Activated CD4-positive, alpha-beta T cell treated with anti-CD3 and anti-CD28 coated beads, Interleukin-2, Interleukin-4, amounts not matched to agents 100 ng/mL and 50 ng/mL, durations not matched to agents 16 hours and 8 hours (primary cell): ENCODE results near the gene CIAO1.
"Not testable (repeated sequence)": the region's sequence is repeated elsewhere in the genome, so short reads cannot be mapped to it uniquely, and the experiment has no call there.

Source experiments
- DNase-seq: peaks from one replicate; pipeline ENCODE4 v3.0.0-alpha.2; 2020; ENCODE audit warnings: low spot score

The CIAO1 gene

GRCh38 chr2:96276787-96277499 is 10.9 kb downstream of the CIAO1 start:
- DNase-seq = no peak

DNA sequence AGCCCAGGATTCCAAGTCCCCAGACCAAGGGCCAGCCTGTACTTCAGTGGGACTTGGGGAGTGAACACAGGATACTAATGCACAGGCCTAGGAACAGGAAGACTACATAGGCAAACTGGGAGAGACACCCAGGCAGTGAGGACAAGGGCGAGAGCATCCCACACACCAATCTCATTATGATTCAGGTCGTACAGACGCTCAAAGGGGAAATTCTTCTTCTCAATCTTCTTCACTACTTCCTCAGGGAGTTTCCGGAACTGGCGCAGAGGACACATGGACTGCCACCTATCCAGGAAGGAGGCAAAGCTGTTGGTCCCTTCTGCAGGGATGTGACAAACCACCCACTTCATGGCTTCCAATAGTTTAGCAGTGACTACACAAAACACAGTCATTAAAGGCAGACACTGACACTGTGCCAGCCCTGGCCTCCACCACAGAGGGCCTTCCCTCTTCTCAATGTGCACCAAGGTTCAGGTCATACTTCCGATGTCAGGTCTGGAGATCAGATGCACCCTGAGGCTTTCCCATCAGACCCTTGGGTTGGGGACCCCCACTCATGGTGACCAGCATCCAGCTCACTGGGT is 21.3 kb downstream of the CIAO1 start:
- DNase-seq = no peak

DNA sequence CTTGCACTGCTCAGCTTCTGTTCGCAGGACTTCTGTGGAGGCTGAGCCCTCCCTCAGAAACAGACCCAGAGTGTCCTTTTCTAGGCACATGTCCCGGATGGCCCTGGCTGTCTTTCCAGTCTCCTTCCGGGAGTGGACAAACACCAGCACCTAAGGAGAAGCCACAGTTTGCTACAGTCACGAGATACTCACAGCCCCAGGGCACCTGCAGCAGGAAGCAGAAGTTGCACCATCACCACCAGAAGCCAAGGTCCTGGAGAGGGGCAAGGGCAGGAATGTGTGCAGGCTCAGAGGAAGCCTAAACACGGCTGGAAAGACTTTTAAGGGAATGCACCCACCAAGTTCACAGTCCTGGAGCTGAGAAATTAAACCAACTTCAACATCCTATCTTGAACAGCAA is 25.7 kb downstream of the CIAO1 start:
- no peak for DNase-seq

DNA sequence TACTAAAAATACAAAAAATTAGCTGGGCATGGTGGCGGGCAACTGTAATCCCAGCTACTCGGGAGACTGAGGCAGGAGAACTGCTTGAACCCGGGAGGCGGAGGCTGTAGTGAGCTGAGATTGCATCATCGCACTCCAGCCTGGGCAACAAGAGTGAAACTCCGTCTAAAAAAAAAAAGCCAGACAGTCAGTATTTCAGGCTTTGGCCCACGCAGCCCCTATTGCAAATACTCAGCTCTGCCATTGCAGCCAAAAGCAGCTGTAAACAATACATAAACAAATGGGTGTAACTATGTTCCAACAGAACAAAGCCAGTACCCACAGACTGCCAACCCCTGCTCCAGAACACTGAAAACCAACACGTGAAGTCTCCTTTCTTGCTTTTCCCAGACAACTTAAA is 28.2 kb downstream of the CIAO1 start:
- not testable (repeated sequence) for DNase-seq

- DNase-seq = no peak
Measured at GRCh38 chr2:96296925-96297324, 30.9 kb downstream of the CIAO1 start.

DNA sequence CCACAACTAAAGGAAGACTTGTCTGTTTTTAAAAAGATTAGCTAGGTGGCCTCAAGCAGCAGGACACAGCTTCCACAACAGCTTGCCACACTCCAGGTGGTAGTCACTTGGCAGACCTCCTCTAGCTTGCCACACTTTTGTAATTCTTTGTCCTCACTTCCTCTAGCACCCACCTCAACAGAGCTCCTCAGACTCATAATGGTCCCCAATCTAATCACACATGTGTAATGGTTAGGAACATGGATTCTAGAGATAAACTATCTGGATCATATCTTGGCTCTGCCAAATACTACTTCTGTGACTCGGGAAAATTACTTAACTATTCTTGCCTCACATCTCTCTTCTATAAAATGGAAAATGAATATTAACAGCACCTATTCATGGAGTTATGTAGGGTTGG is 35.8 kb downstream of the CIAO1 start:
- DNase-seq = no peak

DNA sequence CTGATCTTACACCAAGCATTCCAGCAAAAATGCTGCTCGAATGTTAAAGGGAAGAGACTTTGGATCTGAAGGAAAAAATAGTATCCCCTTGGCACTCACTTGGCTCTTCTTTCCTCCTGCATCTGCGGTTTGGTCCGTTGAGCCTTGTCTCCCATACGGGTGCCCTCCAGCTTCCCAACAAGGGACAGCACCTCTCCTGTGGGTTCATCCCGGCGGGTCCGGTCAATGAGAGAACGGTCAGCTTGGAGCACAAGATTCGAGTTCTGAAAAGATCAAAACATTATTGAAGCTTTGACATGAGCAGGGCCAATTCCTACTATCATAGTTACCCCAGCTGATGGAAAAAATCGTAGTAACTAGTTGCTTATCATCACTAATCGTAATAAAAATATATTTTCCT is 38.6 kb downstream of the CIAO1 start:
- DNase-seq = no peak

DNA sequence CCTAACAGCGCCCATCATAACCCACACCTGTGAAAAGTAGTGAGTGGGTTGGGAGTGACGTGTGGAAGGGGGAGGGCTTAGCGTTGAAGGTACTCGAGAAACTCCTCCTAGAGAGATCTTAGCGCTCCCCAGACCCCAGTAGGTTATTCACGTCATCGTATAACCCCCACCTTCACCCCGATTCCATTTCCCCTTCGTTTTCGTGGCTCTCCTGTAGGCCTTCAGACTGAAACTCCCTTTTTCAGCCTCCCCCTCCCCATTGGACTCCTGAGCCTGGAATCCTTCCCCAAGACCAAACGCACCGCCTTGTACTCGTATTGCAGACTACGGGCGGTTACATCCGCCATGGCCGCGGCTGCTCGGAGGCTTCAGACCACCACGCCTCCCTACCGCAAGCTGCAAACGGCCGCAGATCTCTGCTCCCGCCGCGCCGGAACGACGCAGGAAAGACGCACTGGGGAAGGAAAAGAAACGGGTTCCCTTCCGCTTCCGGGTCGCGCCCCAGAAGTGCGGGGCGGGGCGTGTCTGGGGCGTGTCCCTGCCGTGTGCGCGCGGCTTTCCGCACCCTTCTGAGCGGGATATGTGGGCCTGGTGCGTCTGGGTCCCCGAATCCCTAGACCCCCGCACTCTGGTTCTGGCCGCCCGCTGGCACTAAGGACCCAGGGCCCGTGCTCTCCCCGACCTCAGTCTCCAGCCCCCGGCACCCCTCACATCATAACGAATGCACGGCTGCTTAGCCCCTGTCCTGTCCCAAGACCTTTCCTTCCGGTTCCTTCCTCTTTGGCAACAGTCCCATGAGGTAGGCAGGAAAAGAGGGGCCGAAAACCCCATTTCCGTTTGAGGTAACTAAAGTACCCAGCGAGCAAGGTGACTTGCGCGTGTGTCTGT is 39.3 kb downstream of the CIAO1 start, which contains the start of gene SNRNP200:
TSS of gene SNRNP200 (minus strand) at position 456 of the 888 bp plus-strand sequence. CDS start at position 347, 109 bp downstream.
- DNase-seq = peak; percentile 94

DNA sequence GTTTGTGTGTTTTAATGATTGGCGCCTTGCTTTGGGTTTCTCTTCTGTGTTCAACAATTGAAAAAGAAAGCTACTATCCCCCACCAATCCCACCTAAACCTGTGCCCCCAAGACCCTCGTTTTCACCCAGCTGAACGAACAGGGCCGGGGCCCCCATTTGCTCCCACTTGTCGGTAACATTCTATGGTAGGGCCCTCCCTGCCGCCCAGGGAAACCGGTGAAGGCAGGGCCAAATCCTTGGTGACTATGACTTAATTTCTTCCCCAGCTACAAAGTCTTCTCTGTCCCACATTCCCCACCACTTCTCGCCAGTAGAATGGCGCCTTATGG is 39.9 kb downstream of the CIAO1 start:
- no peak for DNase-seq

DNA sequence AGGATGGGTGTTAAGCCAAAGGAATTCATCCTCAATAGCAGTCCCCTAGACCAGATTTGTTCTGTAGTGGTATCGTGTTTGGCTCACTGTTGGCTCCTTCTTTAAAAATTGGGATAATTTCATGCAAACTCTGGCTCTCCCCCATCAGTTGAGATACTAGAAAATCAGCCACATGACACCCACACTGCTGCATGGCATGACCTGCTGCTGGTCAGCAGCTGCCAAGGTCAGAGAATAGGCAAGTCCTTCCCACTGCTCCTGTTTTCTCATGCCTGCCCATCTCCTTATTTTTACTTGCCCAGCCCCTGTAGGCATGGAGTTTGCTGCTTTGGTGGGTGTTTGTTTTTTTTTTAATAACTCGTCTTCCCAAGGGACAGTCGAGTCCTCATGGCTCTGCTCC is 40.3 kb downstream of the CIAO1 start:
- DNase-seq = no peak

- DNase-seq = no peak
Measured at GRCh38 chr2:96308248-96308647, 42.2 kb downstream of the CIAO1 start.

DNA sequence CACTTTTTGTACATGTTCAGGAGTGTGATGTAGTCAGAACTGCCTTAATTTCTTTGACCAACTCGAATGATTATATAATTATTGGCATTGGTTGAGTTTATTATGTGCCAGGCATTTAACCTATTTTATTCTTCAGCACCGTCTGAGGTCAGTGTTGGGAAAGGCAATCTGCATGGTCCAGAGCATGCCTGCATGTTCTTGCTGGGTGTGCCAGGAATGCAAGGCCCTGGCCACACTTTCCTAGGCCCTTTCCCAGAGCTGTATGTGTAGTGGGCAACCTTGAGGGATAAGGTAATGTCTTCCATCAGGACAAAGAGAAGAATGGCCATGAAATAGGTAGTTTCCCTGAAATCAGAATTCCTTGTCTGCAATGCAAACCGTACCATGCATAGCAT is 49.0 kb downstream of the CIAO1 start:
- DNase-seq = no peak

GRCh38 chr2:96315400-96316071 is 49.5 kb downstream of the CIAO1 start:
- peak; percentile 50 for DNase-seq

- no peak for DNase-seq
Measured at GRCh38 chr2:96316999-96317398, 51.0 kb downstream of the CIAO1 start.

- DNase-seq = no peak
Measured at GRCh38 chr2:96317584-96317997, 51.6 kb downstream of the CIAO1 start.

- no peak for DNase-seq
Measured at GRCh38 chr2:96318723-96319122, 52.7 kb downstream of the CIAO1 start.

- DNase-seq = no peak
Measured at GRCh38 chr2:96319396-96319795, 53.4 kb downstream of the CIAO1 start.

- no peak for DNase-seq
Measured at GRCh38 chr2:96320326-96320725, 54.3 kb downstream of the CIAO1 start.

- DNase-seq = peak; percentile 48
Measured at GRCh38 chr2:96320728-96321622, 55.0 kb downstream of the CIAO1 start.
